Stimulated activated CD8-positive, alpha-beta memory T cell treated with anti-CD3 and anti-CD28 coated beads, Interleukin-7, amount 100 ng/mL, for 1 hour (primary cell): ENCODE measurements around the gene LDLRAD1.
"Not testable (repeated sequence)": the region's sequence is repeated elsewhere in the genome, so short reads cannot be mapped to it uniquely, and the experiment has no call there.

Source experiments
- DNase-seq, 2 donors: peaks; one replicate each; pipeline ENCODE4 v3.0.0-alpha.2; 2020; ENCODE audit warnings: low read depth in 2 of 2

Gene LDLRAD1

GRCh38 chr1:54016343-54017282 is 1.4 kb downstream of the LDLRAD1 start:
- DNase-seq = no peak

DNA sequence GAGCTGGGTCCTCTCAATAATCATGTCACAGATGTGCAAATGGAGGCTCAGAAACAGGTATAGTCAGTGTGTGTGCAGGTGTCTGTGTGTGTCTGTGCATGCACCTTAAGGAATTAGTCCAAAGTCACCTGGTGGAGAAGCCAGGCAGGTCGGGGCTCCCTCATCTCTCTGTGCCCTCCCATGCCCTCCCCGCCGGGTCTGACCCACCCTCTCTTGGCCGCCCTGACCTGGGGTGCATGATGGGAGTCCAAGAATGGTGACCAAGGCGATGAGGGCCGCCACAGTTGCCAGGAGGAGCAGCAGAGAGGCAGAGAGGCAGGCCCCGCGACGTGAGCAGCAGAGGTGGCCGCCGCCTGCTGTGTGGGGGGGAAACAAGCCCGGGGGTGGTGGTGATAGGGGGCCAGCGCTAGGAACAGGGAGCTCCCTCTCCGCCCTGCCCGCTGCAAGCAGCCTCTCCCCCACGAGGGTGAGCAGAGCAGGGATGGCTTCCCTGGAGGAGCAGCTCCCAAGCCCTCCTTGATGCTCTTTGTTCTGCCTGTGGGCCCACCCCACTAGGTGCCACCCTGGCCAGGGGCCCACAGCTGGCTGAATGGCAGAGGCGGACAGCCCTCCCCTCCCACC is 3.9 kb downstream of the LDLRAD1 start:
- DNase-seq = no peak

DNA sequence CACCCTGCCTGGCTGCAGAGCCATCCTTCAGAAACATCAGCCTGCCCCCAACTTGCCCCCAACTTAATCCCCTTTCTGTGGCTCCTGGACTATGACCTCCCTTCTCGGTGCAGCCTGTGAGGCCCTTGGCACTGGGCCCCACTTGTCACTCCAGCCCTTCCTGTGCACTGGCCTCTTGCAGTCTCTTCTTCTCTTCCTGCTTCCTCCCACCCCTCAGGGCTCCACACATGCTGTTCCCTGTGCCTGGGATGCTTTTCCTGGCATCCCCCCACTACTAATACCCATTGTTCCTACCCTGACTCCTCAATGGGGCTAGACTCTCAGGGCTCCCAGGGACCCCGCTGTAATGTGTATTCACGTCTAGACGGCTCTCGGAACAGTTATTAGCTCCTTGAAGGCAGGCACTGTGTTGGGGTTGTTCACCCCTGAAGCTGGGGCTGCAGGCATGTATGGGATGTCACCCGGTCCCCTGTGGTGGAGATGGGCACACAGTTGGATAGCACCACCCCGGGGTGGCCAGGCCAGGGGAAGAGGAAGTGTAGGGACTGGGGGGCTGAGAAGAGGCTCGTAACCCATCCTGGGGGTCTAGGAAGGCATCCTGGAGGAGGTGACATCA is 4.5 kb downstream of the LDLRAD1 start:
- DNase-seq = no peak

- no peak for DNase-seq
Measured at GRCh38 chr1:54012863-54013262, 5.1 kb downstream of the LDLRAD1 start.

DNA sequence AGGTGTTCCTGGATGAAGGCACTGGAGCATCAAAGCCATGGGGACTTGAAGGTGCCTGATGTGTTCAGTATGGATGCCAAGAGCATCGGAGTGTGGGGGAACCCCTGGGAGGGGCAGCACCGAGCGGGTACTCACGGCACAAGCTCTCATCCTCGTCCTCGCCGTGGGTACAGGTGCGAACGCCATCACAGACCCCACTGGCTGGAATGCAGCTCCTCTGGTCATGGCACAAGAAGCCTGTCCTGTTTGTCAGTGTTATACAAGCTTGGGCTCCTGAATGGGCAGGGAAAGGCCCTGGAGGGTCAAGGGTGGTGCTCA is 6.0 kb downstream of the LDLRAD1 start:
- no peak for DNase-seq

GRCh38 chr1:54011316-54012007 is 6.5 kb downstream of the LDLRAD1 start:
- no peak for DNase-seq

GRCh38 chr1:54010415-54011117 is 7.4 kb downstream of the LDLRAD1 start:
- no peak for DNase-seq

DNA sequence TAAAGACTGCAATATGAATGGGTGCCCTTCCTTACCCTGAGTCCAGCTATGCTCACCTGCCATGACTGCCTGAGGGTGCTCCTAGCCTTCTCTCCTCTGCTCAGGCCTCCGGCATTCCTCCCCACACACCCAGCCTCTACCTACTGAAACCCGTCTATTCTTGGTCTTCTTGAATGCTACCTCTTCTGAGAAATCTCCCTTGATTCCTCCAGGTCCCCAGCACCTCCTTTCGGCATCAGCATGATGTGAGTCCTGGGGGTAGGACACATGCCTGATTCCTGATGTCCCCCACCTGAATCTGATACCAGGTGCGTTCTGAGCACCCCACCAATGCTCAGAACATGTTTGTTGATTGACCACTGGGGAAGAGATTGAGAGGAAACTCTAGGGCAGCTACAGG is 8.6 kb downstream of the LDLRAD1 start:
- no peak for DNase-seq

GRCh38 chr1:54008876-54009275 is 9.1 kb downstream of the LDLRAD1 start:
- no peak for DNase-seq

- no peak for DNase-seq
Measured at GRCh38 chr1:54007613-54008012, 10.4 kb downstream of the LDLRAD1 start.

GRCh38 chr1:54006508-54006907 is 11.5 kb downstream of the LDLRAD1 start:
- no peak for DNase-seq

- DNase-seq = no peak
Measured at GRCh38 chr1:54004481-54005049, 13.4 kb downstream of the LDLRAD1 start.

DNA sequence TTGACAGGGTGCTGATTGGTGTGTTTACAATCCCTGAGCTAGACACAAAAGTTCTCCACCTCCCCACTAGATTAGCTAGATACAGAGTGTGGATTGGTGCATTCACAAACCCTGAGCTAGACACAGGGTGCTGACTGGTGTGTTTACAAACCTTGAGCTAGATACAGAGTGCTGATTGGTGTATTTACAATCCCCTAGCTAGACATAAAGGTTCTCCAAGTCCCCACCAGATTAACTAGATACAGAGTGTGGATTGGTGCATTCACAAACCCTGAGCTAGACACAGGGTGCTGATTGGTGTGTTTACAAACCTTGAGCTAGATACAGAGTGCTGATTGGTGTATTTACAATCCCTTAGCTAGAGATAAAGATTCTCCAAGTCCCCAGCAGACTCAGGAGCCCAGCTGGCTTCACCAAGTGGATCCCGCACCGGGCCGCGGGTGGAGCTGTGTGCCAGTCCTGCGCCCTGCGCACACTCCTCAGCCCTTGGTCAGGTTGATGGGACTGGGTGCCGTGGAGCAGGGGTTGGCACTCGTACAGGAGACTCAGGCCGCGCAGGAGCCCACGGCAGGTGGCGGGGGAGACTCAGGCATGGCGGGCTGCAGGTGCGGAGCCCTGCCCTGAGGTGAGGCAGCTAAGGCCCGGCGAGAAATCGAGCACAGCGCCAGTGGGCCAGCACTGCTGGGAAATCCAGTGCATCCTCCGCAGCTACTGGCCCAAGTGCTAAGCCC is 14.1 kb downstream of the LDLRAD1 start:
- not testable (repeated sequence) for DNase-seq

DNA sequence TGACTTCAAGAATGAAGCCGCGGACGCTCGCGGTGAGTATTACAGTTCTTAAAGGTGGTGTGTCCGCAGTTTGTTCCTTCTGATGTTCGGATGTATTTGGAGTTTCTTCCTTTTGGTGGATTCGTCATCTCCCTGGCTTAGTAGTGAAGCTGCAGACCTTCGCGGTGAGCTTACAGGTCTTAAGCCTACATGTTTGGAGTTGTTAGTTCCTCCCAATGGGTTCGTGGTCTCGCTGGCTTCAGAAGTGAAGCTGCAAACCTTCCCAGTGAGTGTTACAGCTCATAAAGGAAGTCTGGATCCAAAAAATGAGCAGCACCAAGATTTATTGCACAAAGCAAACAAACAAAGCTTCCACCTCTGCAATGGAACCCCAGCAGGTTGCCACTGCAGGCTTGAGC is 14.7 kb downstream of the LDLRAD1 start:
- DNase-seq = no peak

- no peak for DNase-seq
Measured at GRCh38 chr1:54002544-54003248, 15.3 kb downstream of the LDLRAD1 start.

- no peak for DNase-seq
Measured at GRCh38 chr1:54001591-54001990, 16.4 kb downstream of the LDLRAD1 start.

GRCh38 chr1:53999920-54000319 is 18.1 kb downstream of the LDLRAD1 start:
- DNase-seq = no peak

- DNase-seq = no peak
Measured at GRCh38 chr1:53998223-53998622, 19.8 kb downstream of the LDLRAD1 start.

- DNase-seq = no peak
Measured at GRCh38 chr1:53995683-53996082, 22.3 kb downstream of the LDLRAD1 start.

DNA sequence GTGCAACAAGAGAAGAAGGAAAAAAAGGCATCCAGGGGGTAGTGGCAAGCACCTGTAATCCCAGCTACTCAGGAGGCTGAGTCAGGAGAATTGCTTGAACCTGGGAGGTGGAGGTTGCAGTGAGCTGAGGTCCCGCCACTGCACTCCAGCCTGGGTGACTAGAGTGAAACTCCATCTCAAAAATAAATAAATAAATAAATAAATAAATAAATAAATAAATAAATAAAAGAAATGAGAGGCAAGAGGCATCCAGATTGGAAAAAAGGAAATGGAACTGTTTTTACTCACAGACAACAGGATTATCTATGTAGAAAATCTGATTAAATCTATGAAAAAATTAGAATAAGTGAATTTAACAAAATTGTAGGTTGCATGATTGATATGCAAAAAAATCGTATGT is 23.5 kb downstream of the LDLRAD1 start:
- not testable (repeated sequence) for DNase-seq
